ENCODE measurements around the gene MAEA. TPM values are rescaled to one million over a fixed set of nuclear protein-coding genes. Genes with fewer than 3 reads are reported as not detected.

MAEA gene
- total and polyA plus RNA-seq, 10 of the 15 experiments (the other 5 are each of a cell fraction or from before 2014, with no cell fraction given) = 3.6 to 67.1 (median 54.6) TPM

- no peak overlapping the region for H3K27ac ChIP-seq (ENCODE audit: control insufficient read depth, insufficient read depth)
- TF ChIP-seq ZNF217 (IDR thresholded peaks at IDR 0.05) = no peak
- TF ChIP-seq PKNOX1 (IDR thresholded peaks at IDR 0.05) = no peak
- no peak for TF ChIP-seq ZNF24 (IDR thresholded peaks at IDR 0.05)
- no peak for TF ChIP-seq MTA2 (IDR thresholded peaks at IDR 0.05; ENCODE audit: low read depth)
- TF ChIP-seq JUND (IDR thresholded peaks at IDR 0.05; ENCODE audit: low read depth, low read length) = no peak
- TF ChIP-seq, protein P1, sequence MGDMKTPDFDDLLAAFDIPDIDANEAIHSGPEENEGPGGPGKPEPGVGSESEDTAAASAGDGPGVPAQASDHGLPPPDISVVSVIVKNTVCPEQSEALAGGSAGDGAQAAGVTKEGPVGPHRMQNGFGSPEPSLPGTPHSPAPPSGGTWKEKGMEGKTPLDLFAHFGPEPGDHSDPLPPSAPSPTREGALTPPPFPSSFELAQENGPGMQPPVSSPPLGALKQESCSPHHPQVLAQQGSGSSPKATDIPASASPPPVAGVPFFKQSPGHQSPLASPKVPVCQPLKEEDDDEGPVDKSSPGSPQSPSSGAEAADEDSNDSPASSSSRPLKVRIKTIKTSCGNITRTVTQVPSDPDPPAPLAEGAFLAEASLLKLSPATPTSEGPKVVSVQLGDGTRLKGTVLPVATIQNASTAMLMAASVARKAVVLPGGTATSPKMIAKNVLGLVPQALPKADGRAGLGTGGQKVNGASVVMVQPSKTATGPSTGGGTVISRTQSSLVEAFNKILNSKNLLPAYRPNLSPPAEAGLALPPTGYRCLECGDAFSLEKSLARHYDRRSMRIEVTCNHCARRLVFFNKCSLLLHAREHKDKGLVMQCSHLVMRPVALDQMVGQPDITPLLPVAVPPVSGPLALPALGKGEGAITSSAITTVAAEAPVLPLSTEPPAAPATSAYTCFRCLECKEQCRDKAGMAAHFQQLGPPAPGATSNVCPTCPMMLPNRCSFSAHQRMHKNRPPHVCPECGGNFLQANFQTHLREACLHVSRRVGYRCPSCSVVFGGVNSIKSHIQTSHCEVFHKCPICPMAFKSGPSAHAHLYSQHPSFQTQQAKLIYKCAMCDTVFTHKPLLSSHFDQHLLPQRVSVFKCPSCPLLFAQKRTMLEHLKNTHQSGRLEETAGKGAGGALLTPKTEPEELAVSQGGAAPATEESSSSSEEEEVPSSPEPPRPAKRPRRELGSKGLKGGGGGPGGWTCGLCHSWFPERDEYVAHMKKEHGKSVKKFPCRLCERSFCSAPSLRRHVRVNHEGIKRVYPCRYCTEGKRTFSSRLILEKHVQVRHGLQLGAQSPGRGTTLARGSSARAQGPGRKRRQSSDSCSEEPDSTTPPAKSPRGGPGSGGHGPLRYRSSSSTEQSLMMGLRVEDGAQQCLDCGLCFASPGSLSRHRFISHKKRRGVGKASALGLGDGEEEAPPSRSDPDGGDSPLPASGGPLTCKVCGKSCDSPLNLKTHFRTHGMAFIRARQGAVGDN (IDR thresholded peaks at IDR 0.05) = no peak
- TF ChIP-seq CREB1 (IDR thresholded peaks at IDR 0.05; ENCODE audit: low read depth) = no peak
- TF ChIP-seq HCFC1 (IDR thresholded peaks at IDR 0.05; ENCODE audit: low read length) = no peak
- TF ChIP-seq SP1 (IDR thresholded peaks at IDR 0.05; ENCODE audit: low read depth, low read length) = no peak
- no peak for TF ChIP-seq TCF7 (IDR thresholded peaks at IDR 0.05; ENCODE audit: borderline replicate concordance)
- no peak for TF ChIP-seq ZBTB4 (CRISPR knock-in tag; IDR thresholded peaks at IDR 0.05)
- TF ChIP-seq DPF2 (IDR thresholded peaks at IDR 0.05) = no peak
- DNase-seq (ENCODE audit: low read depth, low spot score) = no peak
- H3K4me1 ChIP-seq (ENCODE audit: control insufficient read depth, insufficient read depth, low read length) = no peaks in the 10 kb centered on the region
- H3K4me2 ChIP-seq (ENCODE audit: control insufficient read depth, insufficient read depth) = no peak overlapping the region
- CTCF ChIA-PET = interaction anchor here (1.3 to 5.1 kb wide), 4 partner anchors 17 to 155 kb away, joined by 7 to 31 read pairs (median 10); partner anchors contain the start of gene UVSSA
- H3K79me2 ChIP-seq (ENCODE audit: control insufficient read depth, insufficient read depth, low read length) = peaks cover 6% of the 10 kb centered on the region
- POLR2A ChIA-PET = interaction anchor here (0.8 kb wide), 1 partner anchor 10 kb away, joined by 3 read pairs; no protein-coding TSS in a partner anchor
- in situ Hi-C loops (cut with MboI) (no loop called here), intact Hi-C loops (cut with micrococcal nuclease; ENCODE audit: unreplicated experiment) (loop anchor here (5.0 kb wide), 1 partner anchor 62 kb away; the partner anchor contains the start of gene UVSSA)
- H3K9ac ChIP-seq (ENCODE audit: control insufficient read depth, insufficient read depth, low read length) = no peak overlapping the region
- H3K36me3 ChIP-seq (ENCODE audit: control insufficient read depth in 2 of 2, insufficient read depth in 2 of 2, low read length in 1 of 2) = no peaks in the 10 kb centered on the region
- RAD21 ChIA-PET (ENCODE audit: unreplicated experiment) = interaction anchor here (1.9 kb wide), 1 partner anchor 154 kb away, joined by 8 read pairs; no protein-coding TSS in a partner anchor
- H2AFZ ChIP-seq (ENCODE audit: control insufficient read depth, low read depth, low read length) = no peak overlapping the region
- BruUV-seq (replicated peaks) = no TSS peak
- FAIRE-seq = no peak
- no peaks in the 10 kb centered on the region for H3K27me3 ChIP-seq (replicated peaks in 1 of 2; ENCODE audit: control insufficient read depth in 2 of 2, insufficient read depth in 2 of 2, low read length in 1 of 2)
- SMC1A ChIA-PET (ENCODE audit: uncharacterized antibody, unreplicated experiment) = interaction anchor here (1.0 to 4.1 kb wide), 4 partner anchors 18 to 154 kb away, joined by 3 to 12 read pairs (median 3); no protein-coding TSS in a partner anchor
- H4K20me1 ChIP-seq (ENCODE audit: control insufficient read depth, insufficient read depth) = no peaks in the 10 kb centered on the region
- 52% methylated on average over 11 of the region's 11 CpGs for WGBS (ENCODE audit: insufficient coverage, insufficient replicate concordance, low lambda C conversion rate, missing lambda C conversion rate)
- no peak overlapping the region for H3K4me3 ChIP-seq
- no peak for ATAC-seq
- H3K9me3 ChIP-seq (replicated peaks; ENCODE audit: control insufficient read depth, insufficient read depth, low read length) = peaks cover 2% of the 10 kb centered on the region
Measured at GRCh38 chr4:1285151-1285789, 4.4 kb upstream of the MAEA start.

Measured in GM12878 (cell line).